GM21723 (cell line): ENCODE data around the gene KDM3A.

Experiments
- ATAC-seq: cut with Tn5 transposase; IDR thresholded peaks from one replicate; pipeline ENCODE4 v1.9.1; 2021; ENCODE audit warnings: mild to moderate bottlenecking, moderate library complexity; ENCODE audit not compliant: unreplicated experiment

Gene KDM3A

GRCh38 chr2:86434290-86434689, 6.9 kb upstream of the KDM3A start:
- no peak for ATAC-seq

DNA sequence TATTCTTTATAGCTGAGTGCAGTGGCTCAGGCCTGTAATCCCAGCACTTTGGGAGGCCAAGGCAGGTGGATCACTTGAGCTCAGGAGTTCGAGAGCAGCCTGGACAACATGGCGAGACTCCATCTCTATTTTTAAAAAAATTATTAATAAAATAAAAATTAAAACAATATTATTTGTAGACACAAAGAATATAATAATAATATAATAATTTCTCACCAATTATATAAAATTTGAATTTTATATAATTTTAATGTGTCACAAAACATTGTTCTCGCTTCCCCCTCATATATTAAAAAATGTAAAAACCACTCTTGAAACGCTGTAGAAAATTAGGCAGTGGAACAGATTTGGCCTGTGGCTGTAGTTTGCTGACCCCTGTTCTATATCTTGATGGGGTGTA, 5.6 kb upstream of the KDM3A start:
- no peak for ATAC-seq

DNA sequence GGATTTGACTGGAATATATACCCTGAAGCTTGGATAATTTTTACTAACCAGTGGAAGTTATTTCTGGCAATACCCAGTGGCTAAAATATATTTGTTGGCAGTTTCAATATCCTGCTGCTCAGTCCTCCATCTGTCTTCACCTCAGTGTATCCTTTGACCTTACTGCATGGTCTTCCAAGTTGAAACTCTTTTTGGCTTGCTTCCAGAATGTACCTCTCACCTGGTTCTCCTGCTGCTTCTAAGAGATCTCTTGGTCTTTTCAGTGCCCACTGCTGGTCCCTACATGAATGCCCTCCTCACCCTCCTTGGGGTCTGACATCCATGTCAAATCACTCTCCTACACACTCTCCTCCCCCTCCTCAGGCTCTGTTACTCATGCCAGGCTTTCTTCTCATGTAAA, 4.8 kb upstream of the KDM3A start:
- no peak for ATAC-seq

DNA sequence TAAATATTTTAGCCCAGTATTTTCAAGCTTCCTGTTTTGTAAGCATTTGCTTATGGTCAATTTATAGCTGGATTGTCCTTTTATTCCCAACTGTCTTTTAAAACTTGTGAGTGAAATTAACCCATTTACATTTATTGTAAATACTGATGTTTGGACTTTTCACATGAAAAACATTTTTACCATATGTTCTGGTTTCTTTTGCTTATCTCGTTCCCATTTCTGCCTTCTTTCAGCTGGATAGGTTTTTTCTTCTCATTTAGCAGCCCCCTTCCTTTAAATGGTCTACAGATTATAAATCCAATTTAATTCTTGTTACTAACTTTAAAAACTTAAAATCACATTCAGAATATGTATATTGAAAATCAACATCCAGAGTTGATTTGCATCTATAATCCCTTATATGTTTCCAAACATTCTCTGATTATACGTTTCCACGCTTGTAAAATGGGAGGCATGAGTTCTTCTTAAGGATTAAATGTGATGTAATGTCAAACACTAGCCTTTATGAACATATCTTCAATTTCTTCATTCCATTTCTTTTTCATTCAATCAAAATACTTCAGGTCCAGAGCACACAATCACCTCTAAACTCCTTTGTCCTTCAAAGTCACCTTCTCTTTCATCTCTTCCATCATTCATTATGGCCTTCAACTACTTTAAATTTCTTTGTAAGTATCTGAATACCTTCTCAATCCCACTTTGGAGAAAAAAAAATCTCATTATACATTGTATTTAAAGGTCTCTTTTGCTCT, 1.1 kb upstream of the KDM3A start:
- ATAC-seq, result no peak

DNA sequence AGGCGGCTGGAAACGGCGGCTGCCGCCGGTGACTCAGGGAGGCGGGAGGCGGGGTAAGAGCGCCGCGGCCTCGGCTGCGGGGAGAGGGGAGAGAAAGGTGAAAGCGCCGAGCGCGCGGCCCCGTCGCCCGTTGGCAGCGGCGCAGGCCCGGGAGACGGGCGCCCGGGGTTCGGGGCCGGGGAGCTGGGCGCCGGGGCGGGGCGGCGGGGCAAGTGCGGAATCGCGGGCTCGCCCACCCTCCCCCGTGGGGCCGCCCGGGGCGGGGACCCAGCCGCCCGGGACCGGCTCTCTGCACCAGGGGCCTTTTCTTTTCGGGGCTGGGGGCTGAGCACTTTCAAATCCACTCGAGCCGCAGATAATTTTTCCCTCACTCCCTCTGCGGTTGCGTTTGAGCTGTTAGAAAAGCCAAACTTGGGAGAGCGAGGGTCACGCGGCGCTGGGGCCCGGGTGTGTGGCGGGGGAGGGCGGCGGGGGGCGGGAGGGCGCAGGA, 266 bp downstream of the KDM3A start:
- ATAC-seq, result no peak

- ATAC-seq, result peak; percentile 10
Observed at GRCh38 chr2:86441882-86442641, 891 bp downstream of the KDM3A start.

DNA sequence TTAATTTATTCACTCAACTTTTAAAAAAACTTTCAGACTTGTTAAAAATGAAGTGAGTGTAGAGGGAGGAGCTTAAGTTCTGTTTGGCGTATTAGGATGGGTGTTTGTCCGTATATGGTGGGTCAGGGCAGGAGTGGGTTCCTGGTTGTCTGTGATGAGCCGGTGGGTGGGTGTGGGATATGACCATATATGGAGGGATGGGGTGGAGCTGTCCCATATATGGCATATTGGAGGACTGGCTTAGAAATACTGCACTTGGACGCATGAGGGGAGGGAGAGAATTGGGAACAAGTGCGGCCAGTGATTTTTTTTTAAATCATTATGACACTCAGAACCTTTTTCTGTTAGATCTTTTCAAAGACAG, 1.5 kb downstream of the KDM3A start:
- ATAC-seq, result peak; percentile 64

DNA sequence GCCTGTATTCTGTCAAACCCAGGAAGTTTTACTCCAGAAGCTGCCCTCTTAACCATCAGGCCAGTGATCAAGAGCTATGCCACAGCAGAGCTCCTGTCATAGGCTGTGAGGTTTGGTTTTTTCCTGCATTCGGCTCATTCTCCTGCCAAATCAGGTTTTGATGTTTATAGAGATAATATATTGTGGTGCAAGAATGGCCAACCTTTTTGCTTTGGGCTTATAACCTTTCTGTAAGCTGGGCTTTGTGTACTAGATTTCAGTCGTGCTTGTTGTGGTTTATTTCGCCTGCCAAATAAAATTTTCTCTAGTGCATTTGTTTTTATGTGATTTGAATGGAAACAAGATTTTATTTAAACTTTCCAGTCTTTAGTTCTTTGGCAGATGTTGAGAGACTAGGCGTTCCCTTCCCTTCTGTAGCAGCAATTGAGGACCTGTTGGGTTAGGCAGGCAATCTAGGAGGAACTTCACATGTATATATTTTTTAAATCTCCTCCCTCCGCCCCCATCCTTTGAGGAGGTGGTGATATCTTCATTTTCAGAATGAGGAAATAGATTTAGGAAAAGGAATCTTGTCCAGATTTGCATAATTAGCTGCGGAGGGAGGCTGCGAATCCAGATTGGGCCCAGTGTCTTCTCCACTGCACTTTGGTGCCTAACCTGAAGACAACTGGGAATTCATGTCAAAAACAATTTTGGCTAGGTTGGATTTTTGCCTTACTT, 2.6 kb downstream of the KDM3A start:
- no peak for ATAC-seq

DNA sequence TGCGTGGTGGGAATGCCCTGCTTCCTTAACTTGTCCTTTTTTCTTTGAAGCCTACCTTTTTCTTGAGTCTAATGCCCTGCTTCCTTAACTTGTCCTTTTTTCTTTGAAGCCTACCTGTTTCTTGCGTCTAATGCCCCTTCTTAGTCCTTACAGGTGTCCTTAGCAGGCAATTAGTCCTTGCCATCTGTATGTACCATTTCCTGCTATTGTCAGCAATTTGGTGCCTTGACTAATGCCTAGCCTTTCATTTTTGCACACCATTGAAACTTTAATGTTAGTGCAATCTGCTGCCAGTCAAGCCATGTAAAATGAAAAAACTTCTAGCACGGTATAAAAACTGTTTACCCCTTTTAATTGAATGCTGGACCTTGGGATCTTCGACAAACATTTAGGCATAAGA, 4.3 kb downstream of the KDM3A start:
- no peak for ATAC-seq

- ATAC-seq, result no peak
Observed at GRCh38 chr2:86446060-86446459, 4.9 kb downstream of the KDM3A start.

GRCh38 chr2:86453836-86454235, 12.7 kb downstream of the KDM3A start:
- ATAC-seq, result no peak

DNA sequence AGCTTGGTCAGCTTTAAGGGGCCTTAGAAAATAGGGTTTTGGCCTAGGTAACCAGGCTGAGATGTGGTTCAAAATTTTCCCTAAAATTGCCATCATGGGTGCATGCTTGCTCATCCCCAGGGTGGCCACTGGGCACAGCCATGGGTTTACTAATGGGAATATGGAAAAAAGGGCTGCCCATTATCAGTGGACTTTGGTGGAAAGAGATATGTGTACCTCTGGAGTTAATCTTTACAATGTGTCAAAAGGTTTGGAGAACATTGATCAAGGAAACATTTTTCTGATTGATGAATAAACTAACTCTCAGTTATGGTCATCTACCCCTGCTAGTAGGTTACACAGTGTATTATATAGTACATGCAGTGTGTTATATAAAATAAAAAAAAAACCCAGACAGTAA, 13.1 kb downstream of the KDM3A start:
- ATAC-seq, result no peak

GRCh38 chr2:86455181-86455580, 14.0 kb downstream of the KDM3A start:
- ATAC-seq, result no peak

- ATAC-seq, result no peak
Observed at GRCh38 chr2:86461042-86461743, 20.0 kb downstream of the KDM3A start.

GRCh38 chr2:86464652-86465051, 23.5 kb downstream of the KDM3A start:
- no peak for ATAC-seq

DNA sequence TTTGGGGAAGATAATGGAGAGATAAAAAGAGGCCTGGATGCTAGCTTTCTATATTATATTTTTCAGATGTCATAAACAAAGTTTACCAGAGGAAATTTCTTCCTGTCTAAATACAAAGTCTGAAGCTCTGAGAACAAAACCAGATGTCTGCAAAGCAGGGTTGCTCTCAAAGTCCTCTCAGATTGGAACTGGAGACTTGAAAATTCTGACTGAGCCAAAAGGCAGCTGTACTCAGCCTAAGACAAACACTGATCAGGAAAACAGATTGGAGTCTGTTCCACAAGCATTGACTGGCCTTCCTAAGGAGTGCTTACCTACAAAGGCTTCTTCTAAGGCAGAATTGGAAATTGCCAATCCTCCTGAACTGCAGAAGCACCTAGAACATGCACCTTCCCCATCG, 25.1 kb downstream of the KDM3A start:
- no peak for ATAC-seq

DNA sequence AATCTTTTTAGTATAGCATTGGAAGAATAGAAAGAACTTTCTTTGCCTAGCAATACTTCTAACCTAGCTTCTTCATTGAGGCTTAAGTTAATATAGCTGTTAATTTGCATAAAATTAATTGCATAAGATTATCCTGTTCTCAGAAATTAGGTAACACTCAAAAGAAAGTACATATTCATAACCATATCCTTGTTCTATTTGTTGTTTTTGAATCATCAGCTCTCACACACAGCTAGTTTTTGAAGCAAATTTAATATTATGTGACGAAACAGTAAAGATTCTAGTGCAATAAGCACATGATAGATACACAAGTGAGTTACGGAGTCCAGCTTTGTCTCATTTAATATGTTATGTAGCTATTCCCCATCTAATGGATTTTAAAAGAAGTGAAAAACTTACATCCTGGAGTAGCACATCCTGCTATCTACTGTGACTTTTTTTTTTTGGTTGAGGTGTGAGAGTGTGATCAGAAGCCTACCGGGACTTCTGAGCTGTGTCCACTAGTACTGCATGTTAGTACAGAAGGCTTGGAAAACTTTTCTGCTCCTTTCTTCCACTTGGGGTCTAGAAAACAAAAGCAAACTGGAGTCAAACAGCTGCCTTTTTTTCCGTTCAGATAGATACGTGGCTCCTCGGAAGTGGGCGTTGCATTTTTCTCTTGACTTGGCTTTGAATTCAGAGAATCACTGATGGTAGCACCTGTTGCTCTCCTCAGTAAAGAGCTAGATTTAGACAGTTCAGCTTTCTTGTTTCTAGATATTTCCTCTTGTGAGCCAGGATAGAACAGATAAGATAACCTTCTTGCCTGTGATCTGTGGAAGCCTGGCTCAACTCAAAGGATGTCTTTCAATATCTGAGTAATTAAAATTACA, 27.2 kb downstream of the KDM3A start:
- ATAC-seq, result no peak

DNA sequence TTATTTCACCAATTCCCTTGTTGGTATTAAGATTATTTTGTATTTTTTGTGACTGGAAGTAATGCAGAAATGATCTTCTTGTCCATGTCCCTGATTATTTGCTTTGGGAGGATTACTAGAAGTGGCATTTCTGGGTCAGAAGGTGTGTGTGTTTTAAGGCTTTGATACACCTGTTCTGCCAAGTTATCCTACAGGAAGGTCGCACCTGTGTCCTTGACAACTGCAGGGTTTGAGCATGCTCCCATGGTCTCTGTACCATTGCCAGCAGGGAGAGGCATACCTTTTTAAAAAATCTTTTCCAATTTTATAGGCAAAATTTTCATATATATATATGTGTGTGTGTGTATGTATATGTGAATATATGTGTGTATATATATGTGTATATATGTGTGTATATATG, 29.7 kb downstream of the KDM3A start:
- ATAC-seq, result no peak

GRCh38 chr2:86471637-86472036, 30.5 kb downstream of the KDM3A start:
- no peak for ATAC-seq

- ATAC-seq, result no peak
Observed at GRCh38 chr2:86476092-86476491, 34.9 kb downstream of the KDM3A start.
